GM18867 (cell line): ENCODE results near the gene APLN.

Source experiments
- ATAC-seq: cut with Tn5 transposase; IDR thresholded peaks from one replicate; pipeline ENCODE4 v1.9.1; 2021; ENCODE audit warnings: mild to moderate bottlenecking, moderate library complexity; ENCODE audit not compliant: unreplicated experiment

Gene APLN

DNA sequence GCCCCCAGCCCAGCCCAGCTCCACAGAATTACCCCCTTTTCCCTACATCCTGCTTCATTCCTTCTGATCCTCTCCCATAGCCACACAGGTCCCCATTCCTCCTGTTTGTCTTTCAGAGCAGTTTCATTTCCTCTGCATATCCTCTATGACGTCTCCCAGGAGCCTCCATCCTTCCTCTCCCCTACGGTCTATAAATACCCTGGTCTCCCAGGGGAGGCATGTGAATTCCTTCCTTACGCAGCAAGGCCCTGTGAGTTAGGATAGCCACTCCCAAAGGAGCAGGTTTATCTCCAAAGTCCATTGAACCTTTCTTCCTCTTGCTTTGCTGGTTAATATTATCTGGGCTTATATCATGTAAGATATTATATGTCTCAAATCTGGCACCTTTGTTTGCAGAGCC is 8.4 kb upstream of the APLN start:
- no peak for ATAC-seq

DNA sequence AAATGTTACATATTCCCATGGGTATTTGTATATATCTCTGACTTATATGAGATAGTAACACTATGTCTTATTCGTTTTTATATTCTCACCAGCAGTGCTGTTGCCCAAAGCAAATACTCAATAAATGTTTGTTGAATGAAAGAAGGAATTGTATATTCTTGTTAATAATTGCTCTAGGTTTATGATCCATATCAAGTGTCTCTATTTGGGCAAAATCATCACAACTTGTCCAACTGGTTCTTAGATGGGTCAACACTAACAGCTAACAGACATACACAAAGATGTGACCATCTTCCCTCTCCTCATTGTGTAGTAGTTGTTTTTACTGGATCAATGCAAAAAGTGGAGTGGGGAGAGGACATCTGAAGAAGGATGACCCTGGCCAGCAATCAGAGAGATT is 6.6 kb upstream of the APLN start:
- no peak for ATAC-seq

DNA sequence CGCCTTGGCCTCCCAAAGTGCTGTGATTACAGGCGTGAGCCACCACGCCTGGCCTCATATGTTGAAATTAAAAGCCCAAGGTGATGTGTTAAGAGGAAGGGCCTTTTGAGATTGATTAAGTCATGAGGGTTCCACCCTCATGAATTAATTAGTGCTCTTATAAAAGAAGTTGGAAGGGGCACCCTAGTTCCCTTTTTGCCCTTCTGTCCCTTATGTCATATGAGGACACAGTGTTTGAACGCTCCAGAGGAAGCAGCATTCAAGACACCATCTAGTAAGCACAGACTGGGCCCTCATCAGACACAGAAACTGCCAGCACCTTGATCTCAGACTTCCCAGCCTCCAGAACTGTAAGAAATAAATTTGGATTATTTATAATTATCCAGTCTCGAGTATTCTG is 5.1 kb upstream of the APLN start:
- ATAC-seq, result no peak

DNA sequence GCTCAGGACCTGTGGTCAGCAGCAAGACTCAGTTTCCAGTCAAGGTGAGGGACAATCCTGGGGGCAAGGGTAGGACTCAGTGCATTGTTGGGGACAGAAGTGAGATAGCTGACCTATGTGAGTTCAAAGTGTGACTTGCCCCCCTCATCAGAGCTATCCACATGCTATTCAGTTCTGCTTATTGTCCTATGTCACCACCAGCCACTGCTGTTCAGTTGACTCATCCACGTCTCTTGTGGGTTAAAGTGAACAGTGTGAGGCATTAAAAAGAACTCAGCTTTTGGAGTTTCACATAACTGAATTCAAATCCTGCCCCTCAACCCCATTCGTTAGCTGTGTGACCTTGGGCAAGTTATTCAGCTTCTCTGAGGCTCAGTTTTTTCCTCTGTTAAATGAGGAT is 4.4 kb upstream of the APLN start:
- ATAC-seq, result no peak

DNA sequence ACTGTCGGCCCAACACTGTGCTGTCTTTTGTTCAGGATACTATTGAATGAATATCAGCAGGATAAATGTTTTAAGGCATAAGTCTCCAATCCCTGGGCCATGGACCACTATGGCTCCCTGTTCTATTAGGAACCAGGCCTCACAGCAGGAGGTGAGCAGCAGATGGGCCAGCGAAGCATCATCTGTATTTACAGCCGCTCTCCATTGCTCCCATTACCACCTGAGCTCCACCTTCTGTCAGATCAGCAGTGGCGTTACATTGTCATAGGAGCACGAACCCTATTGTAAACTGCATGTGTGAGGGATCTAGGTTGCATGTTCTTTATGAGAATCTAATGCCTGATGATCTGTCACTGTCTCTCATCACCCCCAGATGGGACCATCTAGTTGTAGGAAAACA is 3.7 kb upstream of the APLN start:
- ATAC-seq, result no peak

DNA sequence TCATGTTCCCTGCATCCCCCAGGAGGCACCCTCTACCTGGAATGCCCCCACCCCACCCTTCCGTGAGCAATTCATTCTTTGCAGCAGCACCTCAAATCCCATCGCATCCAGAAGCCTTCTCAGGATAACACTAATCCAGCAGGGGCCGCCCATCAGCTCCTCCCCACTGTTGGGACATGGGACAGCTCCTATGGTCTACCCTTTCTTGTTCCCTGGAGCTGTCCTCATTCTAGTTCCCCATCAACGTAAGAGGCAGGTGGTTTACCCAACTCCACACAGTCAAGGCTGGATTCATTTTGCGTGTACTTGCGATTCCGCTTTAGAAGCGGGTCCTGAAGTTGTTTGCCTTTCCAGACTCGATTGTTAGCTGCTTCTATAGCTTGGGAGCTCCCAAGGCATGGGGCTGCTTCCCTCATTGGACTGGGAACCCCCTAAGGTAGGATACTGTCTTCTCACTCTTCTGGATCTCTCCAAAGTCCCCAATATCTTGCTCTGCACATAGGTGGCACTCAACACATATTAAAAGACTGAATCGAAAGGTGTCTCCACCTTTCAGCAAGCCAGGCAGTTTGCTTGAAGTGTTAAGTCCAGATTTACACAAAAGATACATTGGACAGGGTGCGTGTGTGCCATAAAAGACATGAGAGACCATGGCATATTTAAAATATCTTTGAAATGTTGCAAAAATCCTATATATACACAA is 942 bp upstream of the APLN start:
- no peak for ATAC-seq

DNA sequence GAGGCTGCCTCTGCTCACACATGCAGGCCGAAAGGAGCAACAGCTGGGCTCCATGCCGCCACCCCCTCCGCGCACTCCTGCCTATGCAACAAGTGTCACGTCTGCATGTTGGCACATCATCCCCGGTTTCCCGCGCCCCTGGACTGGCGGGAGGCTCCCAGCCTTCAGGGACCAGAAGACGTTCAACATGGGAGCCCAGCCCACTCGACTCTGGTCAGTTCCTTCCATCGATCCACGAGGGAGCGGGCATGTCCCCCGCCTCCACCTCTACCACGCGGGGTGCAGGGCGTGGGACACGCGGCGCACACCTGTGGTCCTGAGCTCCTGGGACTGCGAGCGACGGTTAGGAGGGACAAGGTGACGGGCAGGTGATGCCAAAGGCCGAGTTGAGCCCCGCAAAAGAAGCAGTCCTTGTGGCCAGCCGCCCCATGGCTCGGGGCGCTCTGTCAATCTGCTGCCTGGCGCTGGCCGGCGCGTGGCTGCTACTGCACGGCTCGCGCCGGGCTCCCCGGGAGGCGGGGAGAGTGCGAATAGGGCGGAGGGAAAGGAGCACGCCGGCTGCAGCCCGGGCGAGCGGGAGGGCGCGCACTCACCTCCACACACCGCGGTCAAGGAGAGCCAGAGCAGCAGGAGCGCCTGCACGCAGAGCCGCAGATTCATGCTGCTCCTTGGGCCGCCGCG is 645 bp downstream of the APLN start:
- peak; percentile 50 for ATAC-seq

DNA sequence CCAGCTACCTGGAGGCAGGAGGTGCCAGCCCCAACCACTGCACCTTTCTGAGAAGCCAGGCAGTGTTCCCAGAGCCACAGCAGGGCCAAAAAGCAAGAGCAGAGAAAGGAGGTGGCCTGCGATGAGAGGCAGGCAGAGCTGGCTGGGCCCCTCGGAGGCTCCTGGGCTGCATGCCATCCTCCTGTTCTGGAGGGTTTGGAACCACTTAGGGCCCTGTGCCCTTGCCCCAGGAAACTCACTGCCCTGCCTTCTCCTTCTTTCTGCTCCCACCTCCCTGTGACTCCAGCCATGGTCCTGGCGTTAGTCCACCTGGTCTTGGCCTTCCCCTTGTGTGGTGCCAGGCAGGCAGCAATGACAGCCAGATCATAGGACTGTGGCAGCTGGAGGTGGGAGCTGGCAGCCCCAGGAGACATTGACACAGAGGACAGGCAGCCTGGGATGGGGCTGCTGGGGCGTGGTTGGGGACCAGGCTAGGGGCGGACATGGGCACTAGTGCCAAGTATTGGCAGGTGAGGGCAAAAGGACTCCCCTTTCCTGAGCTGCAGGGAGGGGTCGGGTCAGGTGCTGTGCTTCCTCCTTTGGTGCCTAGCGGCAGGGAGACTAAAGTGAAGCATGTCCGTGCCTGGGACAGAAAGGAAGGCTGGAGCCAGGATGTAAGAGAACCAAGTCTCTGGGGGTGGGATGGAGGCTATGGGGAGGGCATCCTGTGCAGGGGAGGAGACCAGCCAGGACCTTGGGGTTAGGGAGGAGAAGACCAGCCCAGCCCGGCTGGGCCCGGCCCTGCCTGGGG is 1.4 kb downstream of the APLN start:
- ATAC-seq, result peak; percentile 7

DNA sequence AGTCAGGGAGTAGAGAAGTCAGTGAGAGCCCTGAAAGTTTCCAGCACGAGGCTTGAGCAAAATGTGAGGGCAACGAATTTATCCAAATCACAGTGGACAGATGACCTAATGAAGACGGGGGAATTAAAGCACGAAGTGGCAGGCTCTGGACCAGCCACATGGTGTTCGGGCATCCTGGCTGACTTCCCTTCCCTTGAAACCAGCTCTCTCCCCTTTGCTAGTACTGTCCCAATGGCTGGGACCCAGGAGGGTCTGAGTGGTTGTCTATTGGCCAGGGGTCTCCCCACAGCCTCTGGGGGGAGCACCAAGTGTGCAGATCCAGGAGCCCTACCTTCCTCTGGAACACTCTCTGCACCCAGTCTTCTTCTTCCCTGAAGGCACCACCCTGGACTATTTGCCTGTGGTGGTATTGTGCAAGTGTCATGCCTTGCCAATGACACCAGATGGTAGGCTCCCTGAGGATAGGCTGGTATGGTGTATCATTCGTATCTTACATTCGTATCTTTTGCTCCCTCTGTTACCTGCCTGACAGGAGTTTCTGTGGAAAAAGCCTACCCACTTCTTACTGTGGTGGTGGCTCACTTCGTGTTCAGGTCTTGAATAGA is 2.1 kb downstream of the APLN start:
- no peak for ATAC-seq

DNA sequence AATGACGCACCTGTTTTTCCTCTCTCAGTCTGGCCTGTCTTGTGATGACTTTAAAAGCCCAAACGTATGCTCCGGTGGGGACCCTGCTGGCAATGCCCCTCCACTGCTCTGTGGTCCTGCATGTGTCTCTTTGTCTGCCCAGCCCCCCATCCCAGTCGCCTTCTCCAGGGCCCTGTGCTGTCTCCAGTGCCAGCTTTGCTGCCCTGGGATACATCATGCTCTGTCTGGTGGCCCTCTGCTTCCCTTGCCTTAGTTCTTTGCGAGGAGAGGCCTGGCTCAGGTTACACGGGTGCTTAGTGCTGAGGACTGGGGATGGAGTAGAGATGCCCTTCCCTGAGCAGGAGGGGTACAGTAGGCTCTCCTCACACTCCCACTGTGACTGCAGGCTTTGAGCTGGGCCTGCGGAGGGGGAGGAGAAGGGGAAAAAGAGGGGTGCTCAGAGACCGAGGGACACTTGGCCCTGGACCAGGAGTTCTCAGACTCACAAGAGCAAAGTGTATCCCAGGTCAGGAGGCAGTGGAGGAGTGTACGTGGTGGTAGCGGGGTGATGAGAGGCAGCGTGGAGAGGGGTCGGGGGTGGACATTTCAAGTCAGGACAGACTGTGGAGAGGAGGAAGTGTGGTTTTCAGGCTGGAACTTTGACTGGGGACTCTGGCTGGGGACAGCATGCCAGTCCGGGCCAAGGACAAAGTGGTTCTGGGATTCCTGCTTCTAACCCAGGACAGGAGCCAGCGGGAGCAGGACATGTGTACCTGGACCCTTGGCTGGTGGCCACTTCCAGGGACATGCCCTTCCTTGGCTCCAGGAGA is 2.8 kb downstream of the APLN start:
- no peak for ATAC-seq

DNA sequence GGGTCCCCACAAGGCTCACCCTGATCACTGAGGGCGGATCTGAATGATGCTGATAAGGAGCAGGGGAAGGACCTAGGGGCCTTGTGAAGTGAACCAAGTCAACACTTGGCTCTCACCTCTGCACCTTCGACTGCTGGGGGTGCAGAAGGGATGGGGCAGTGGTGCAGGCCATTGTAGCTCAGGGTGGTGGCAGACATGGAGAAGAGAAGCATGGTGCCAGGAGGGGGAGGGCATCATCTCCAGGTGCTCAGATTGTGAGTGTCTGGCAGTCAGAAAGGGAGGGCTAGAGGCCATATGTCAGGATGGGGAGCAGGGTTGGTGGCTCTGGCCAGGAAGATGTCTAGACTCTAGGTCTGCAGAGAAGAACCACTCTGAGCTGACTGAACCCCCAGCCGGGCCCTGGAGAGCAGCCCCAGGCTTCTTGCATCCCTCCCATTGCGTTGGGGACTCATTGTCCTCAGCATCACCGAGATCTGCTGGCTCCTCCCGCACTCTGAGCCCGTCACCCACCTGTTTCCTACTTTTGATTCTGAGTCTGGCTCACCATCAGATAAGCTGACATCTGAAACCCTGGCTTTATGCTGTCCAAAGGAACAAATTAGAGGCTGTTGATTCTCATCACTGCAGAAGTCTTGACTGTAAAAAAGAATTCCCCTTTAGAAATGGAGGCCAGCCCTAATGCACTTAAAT is 3.8 kb downstream of the APLN start:
- no peak for ATAC-seq

DNA sequence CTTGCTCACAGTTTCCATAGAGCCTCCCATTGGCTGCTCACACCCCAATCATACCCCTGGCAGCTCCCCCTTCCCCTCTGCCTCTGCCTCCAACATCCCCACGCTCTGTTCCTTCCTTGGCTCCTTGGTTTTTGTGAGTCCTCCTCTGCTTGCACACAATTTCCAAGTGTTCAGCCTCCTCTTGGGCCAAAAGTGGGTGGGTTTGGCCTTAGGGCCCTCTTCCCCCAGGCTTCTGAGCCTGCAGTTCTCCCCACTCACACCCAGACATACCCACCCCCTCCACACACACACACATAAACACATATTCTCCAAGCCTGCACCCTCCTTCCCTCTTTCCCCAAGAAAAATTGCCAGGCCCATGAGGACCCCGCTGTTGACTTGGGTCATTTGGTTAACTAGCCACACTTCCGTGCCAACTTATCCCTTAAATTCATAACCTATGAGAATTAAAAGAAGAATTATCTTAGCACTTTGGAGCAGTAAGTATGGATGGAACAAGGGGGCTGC is 4.5 kb downstream of the APLN start:
- ATAC-seq, result no peak

DNA sequence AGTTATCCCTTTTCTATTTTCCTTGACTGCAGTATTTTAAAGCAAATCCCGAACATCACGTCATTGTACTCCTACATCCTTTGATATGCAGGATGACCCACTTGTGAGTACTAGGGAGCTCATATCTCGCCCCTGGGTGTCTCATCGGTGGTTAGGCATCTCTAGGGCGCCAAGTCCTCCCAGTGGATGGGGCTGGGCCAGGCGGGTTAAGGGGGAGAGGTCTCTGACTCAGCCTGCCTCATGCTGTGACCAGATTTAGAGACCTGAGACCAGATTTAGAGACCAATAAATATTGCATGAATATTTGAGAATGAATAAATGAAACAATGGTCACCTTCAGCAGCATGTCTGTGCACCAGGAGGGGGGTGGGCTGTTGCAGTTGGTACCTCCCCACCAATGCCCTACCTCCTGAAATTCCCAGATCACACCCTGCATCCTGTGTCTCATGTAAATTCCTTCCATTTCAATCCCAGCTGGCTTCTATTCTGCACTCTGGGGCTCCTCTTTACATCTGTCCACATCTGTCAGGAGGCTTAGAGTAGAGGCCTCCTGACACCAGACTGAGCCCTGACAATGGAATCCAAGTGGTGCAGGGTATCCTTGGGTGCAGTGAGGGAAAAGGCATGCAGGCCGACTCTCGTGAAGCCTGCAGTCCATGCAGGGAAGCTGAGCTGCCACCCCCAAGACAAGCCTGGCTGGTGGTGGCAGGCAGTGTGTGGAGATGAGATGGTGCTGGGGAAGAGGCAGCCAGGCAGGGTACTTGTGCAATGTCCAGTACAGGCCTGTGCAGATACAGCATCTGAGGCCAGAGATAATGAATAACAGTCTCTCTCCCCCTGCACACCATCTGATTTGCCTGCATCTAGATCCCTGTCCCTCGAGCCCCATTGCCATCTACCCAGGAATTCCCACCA is 5.2 kb downstream of the APLN start:
- ATAC-seq, result no peak

DNA sequence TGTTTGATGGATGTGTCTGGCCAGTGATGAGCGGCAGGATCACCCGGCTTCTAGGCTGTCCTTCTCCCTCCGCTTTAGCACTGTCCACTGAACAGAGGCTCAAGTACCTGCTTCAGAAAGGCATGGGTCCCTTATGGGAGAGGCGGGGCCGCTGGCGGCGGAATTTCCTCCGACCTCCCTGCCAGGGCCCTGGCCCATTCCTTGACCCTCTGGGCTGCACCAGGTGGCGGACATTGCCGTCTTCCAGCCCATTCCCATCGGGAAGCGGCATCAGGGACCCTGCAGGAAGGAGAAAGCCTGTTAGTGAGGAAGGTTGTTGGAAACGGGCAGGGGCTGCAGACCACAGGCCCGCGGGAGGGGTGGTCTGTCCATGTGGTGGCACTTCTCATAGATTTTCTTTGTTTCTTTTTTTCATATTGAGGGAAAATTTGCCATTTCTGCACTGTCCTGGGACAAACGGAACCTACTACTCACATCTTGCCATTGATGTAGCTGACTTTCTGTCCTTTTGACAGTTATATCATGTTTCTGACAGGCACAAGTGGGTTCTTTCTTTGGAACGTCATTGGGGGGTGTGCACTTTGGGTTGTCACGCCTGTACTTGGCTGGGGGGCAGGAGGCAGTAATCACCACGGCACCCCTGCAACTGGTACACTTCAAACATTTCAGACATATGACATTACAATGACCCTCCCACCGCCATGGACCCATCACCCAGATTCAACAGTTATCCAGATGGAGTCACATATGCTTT is 6.1 kb downstream of the APLN start:
- ATAC-seq, result no peak

DNA sequence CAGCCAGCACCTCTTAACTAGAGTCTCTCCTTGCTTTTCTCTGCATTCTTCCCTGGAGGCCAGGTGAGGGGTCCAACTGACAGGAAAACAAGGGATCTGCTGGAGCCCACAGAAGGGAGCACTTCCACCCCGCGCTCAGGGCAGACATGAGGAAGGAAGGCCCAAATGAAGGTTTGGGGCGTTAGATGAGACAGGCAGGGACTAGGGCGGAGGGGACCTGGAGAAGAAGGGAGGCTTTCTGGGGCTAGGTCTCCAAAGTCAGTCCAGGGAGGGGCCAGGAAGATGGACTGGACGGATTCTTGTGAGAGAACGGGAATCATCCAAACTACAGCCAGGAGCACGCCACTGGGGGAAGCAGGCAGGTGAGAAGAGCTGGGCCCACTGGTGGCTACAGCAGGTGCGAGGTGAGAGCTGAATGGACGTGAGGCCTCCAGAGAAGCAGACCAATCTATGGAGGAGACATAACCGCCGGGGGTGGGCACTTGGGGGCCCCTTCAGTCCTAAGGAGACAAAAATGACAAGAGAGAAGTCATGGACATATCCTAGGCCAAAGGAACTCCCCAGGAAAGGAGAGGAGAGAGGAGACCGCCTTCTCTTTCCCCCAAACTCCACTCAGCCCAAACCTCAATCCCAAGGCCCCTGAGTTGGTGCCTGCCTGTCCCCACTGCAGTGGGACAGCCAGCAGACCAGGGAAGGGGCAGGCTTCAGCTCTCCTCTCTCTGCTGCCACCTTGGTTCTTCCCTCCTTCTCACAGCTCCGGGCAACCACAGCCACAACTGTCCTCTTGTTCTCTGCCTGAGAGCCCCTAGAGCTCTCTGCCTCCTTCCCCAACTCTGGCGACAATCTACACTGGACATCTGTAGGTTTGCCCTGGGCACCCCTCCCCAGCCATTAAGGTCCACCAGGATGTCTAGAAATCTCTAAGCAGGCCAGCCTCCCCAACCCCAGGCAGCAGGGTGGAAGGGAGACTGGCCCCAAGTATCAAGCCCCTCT is 7.0 kb downstream of the APLN start:
- ATAC-seq, result no peak

DNA sequence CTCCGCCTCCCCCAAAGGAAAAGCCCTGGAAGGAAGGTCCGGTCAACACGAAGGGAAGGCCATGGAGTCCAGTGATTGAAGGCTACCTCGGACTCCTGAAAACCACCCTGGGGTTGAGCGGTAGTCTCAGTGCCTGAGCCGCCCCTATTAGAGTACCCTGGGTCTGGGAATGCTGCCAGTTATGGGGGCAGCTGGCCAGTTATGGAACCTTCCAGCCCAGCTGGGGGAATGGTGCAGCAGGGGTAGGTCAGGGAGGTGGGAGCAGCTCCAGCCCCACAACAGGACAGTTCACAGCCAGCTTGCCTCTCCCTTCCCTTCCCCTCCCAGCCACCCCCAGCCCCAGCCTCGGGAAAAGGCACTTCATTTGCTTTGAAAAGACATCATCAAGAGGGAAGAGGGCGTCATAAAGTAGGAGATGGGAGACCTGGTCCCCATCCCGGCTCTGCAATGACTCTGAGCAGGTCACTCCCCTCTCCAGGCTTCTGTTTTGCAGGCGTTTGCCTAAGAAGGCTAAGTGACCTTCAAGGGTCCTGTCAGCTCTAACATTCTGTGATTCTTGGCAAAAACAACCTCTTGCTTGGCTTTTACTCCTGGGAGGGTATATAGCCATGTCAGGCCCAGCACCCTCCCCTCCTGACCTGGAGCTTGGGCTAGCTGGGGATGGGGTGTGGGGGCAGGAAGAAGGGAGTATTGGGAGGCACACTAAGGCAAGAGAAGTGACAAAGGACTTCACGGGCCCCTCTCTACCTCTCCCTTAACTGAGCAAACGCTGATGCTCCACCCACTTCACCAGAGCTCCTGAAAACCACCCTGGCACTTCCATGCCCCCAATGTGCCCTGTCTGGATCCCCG is 8.0 kb downstream of the APLN start:
- ATAC-seq, result no peak
